GM23248 (cell line): ENCODE data around the gene THADA.

Experiments
- EZH2 ChIP-seq: fragments of 200-600 bp; sonication (generic); IDR thresholded peaks from 2 replicates; pipeline ENCODE4 v1.6.1; 2018; ENCODE audit warnings: antibody characterized with exemption, mild to moderate bottlenecking; ENCODE audit not compliant: insufficient read depth, poor library complexity, severe bottlenecking
- EZH2phosphoT487 ChIP-seq: fragments of 200-600 bp; sonication (generic); IDR thresholded peaks from 2 replicates; pipeline ENCODE4 v1.6.1; 2018; ENCODE audit warnings: antibody characterized with exemption, moderate library complexity, mild to moderate bottlenecking, low read depth; ENCODE audit not compliant: insufficient read depth

DNA sequence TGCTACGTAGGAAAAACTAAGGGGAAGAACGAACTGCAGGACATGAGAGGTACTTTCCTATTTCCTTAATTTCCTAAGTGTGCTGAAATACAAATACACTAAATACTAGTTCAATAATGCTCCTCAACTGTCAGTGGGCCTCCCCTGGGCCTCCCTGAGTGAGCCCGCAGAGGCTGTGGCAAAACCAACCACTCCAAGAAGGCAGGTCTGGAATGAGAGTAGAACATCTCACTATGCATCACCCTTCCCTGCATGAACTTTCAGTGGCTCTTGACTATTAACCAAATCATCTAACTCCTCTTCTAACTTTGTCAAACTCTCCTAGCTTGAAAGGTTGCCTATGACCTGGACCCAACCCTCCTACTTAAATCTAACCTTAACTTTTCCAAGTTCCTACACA lies 84.6 kb downstream of the THADA start:
- TF ChIP-seq EZH2phosphoT487 (no peak), EZH2 (no peak)
